Mesodermal cell (in vitro differentiated cells): ENCODE measurements around the gene METTL25.

ENCODE experiments used
- H3K27ac ChIP-seq: 2 replicates; pipeline ENCODE4 v1.7.0; 2013; ENCODE audit warnings: mild to moderate bottlenecking, low read depth, low read length, moderate library complexity; ENCODE audit not compliant: severe bottlenecking
- H3K36me3 ChIP-seq: 2 replicates; pipeline ENCODE4 v1.7.1; 2013; ENCODE audit warnings: mild to moderate bottlenecking, low read length, moderate library complexity; ENCODE audit not compliant: control insufficient read depth, insufficient read depth
- H3K4me1 ChIP-seq: one replicate; pipeline ENCODE4 v1.7.1; 2013; ENCODE audit warnings: mild to moderate bottlenecking, low read length; ENCODE audit not compliant: insufficient read depth, control insufficient read depth, poor library complexity, severe bottlenecking
- H3K4me3 ChIP-seq: 2 replicates; pipeline ENCODE4 v1.7.0; 2013; ENCODE audit warnings: low read length, control low read depth, mild to moderate bottlenecking; ENCODE audit not compliant: insufficient read depth, poor library complexity, severe bottlenecking; ENCODE audit errors: extremely low read depth
- H3K9me3 ChIP-seq: 2 replicates; pipeline ENCODE4 v1.7.1; 2013; ENCODE audit warnings: mild to moderate bottlenecking, low read length, moderate library complexity; ENCODE audit not compliant: control insufficient read depth
- whole genome bisulfite sequencing, 2 experiments: methylation state at CpG; one replicate each; pipeline ENCODE4 v1.1.5; 2013; ENCODE audit warnings: missing lambda C conversion rate in 2 of 2; ENCODE audit not compliant: insufficient coverage in 2 of 2; 5-methylcytosine and 5-hydroxymethylcytosine counted together

METTL25 gene

GRCh38 chr12:82461836-82462235, 103.5 kb downstream of the METTL25 start:
- Histone ChIP-seq H3K36me3 (no peaks in the 10 kb centered on the region), H3K4me3 (no peak overlapping the region), H3K4me1 (no peaks in the 10 kb centered on the region), H3K27ac (no peak overlapping the region), H3K9me3 (no peaks in the 10 kb centered on the region)
- 0% methylated on average over 1 of the region's 3 CpGs for WGBS, 2 experiments

- Histone ChIP-seq H3K27ac (no peak overlapping the region), H3K9me3 (no peaks in the 10 kb centered on the region), H3K4me1 (no peaks in the 10 kb centered on the region), H3K36me3 (no peaks in the 10 kb centered on the region), H3K4me3 (no peak overlapping the region)
- WGBS, 2 experiments: 84 to 93% methylated on average over 4 of the region's 4 CpGs
These were observed 110.2 kb downstream of the METTL25 start for GRCh38 chr12:82468563-82468962.

DNA sequence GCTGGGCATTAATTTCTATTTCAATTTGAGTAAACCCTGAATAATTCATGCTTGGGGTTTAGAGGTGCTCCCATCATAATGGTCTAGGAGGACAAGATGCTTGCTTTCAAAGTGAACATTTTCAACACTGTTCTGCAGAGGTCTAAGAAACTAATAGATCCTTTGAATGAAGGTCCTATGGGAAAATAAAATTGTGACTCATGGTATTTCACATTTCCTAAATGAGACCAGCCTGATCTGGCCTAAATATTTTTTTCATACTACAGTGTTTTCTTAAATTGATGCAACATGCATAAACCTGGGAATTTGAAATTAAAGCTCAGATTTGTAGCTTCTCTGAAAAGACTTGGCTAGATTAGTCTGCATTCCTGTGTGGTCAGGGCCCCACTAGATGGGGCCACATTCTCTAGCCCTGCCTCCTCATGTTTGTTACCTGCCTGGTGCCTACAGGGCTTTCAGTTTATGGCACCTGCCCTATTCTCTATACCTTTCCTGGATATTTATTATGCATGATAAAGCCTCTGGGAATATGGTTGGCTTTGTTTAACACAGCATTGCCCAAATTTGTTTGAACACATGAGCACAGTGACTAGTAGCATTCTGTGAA, 112.7 kb downstream of the METTL25 start:
- Histone ChIP-seq H3K4me1 (peaks cover 12% of the 10 kb centered on the region), H3K9me3 (no peaks in the 10 kb centered on the region), H3K27ac (no peak overlapping the region), H3K36me3 (no peaks in the 10 kb centered on the region), H3K4me3 (no peak overlapping the region)

- no peaks in the 10 kb centered on the region for H3K36me3 ChIP-seq
- peaks cover 12% of the 10 kb centered on the region for H3K4me1 ChIP-seq
- H3K27ac ChIP-seq: no peak overlapping the region
- H3K9me3 ChIP-seq: no peaks in the 10 kb centered on the region
- WGBS, 2 experiments: 82 to 88% methylated on average over 3 to 8 of the region's 8 CpGs
- H3K4me3 ChIP-seq: no peak overlapping the region
These were observed 114.9 kb downstream of the METTL25 start for GRCh38 chr12:82473111-82473754.

- H3K27ac ChIP-seq: no peak overlapping the region
- WGBS, 2 experiments: 100% methylated on average over 1 of the region's 2 CpGs
- no peaks in the 10 kb centered on the region for H3K9me3 ChIP-seq
- no peaks in the 10 kb centered on the region for H3K36me3 ChIP-seq
- H3K4me1 ChIP-seq: peaks cover 12% of the 10 kb centered on the region
- no peak overlapping the region for H3K4me3 ChIP-seq
These were observed 116.0 kb downstream of the METTL25 start for GRCh38 chr12:82474181-82474797.

- Histone ChIP-seq H3K27ac (no peak overlapping the region), H3K9me3 (no peaks in the 10 kb centered on the region), H3K4me3 (no peak overlapping the region), H3K36me3 (no peaks in the 10 kb centered on the region), H3K4me1 (peaks cover 12% of the 10 kb centered on the region)
- 73 to 100% methylated on average over 1 of the region's 2 CpGs for WGBS, 2 experiments
These were observed 116.5 kb downstream of the METTL25 start for GRCh38 chr12:82474798-82475184.

DNA sequence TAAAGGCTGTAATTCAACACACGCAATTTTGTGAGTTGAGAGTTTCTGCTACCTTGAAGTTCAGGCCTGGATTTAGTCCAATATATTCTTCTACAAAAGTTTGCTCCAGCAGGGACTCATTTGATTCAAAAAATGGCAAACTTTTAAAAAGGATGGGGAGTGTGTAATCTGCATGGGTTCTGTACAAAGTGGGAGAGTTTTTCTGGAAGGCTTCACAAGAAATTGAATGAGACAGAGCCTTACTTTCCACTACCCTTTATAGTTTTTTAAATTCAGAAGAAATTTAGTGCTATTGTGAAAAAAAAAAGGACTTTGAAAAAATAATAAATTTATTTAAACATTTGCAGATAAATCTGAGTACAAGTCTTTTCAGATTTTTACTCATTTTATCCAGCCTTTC, 116.9 kb downstream of the METTL25 start:
- H3K27ac ChIP-seq: no peak overlapping the region
- H3K9me3 ChIP-seq: no peaks in the 10 kb centered on the region
- no peaks in the 10 kb centered on the region for H3K36me3 ChIP-seq
- peaks cover 12% of the 10 kb centered on the region for H3K4me1 ChIP-seq
- no peak overlapping the region for H3K4me3 ChIP-seq
- 86% methylated on average over 1 of the region's 1 CpG; no CpG with 5 or more reads in 1 of the 2 experiments for WGBS, 2 experiments

DNA sequence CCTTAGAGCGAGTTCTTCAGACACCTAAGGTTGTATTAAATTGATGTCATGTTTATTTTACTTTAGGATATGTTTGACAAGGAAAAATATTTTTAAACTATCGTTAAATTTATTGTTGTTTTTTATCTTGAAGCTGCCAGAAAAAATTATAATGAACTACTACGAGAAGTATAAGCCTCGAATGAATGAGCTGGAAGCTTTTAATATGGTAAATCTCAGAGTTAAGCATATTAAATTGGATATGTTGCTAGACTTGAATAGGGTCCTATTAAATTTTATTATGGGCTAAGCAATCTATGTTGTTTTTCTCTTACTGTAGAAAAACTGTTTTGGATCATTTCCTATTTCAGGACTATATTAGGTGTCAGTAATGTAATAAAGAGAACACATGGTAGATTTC, 118.2 kb downstream of the METTL25 start:
- Histone ChIP-seq H3K9me3 (no peaks in the 10 kb centered on the region), H3K4me3 (no peak overlapping the region), H3K36me3 (no peaks in the 10 kb centered on the region), H3K27ac (no peak overlapping the region), H3K4me1 (peaks cover 12% of the 10 kb centered on the region)
- WGBS, 2 experiments: 87 to 88% methylated on average over 1 to 2 of the region's 4 CpGs

GRCh38 chr12:82479511-82479910, 121.2 kb downstream of the METTL25 start:
- H3K4me3 ChIP-seq: no peak overlapping the region
- WGBS, 2 experiments: no CpG with 5 or more reads among the region's 1 CpG
- H3K36me3 ChIP-seq: no peaks in the 10 kb centered on the region
- peaks cover 9% of the 10 kb centered on the region for H3K4me1 ChIP-seq
- no peaks in the 10 kb centered on the region for H3K9me3 ChIP-seq
- no peak overlapping the region for H3K27ac ChIP-seq

GRCh38 chr12:82480606-82481005, 122.3 kb downstream of the METTL25 start:
- WGBS, 2 experiments: no CpG with 5 or more reads among the region's 3 CpGs
- no peaks in the 10 kb centered on the region for H3K4me1 ChIP-seq
- no peak overlapping the region for H3K4me3 ChIP-seq
- H3K36me3 ChIP-seq: no peaks in the 10 kb centered on the region
- no peaks in the 10 kb centered on the region for H3K9me3 ChIP-seq
- H3K27ac ChIP-seq: no peak overlapping the region

DNA sequence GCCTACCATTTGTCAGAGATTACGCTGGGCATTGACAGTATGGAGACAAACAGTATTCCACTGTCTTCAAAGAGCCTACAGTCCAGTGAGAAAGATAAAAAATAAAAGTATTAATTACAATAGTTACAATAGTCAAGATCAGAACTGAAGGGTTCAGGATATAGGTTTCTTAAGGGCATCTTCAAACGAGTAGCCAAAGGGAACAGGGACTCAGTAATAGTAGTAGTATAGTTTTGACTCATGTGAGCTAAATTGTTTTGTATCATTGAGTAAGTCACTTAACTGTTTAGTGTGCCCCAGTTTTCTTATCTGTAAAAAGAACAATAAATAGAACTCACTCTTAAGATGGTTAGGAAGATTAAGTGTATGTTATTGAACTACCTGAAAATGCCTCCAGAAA, 123.6 kb downstream of the METTL25 start:
- Histone ChIP-seq H3K27ac (no peak overlapping the region), H3K4me3 (no peak overlapping the region), H3K36me3 (no peaks in the 10 kb centered on the region), H3K9me3 (no peaks in the 10 kb centered on the region), H3K4me1 (no peaks in the 10 kb centered on the region)
- WGBS, 2 experiments: no CpG with 5 or more reads among the region's 2 CpGs
